ENCODE data around the gene CNFN.
"Not testable (repeated sequence)": the region's sequence is repeated elsewhere in the genome, so short reads cannot be mapped to it uniquely, and the experiment has no call there.

The CNFN gene

DNA sequence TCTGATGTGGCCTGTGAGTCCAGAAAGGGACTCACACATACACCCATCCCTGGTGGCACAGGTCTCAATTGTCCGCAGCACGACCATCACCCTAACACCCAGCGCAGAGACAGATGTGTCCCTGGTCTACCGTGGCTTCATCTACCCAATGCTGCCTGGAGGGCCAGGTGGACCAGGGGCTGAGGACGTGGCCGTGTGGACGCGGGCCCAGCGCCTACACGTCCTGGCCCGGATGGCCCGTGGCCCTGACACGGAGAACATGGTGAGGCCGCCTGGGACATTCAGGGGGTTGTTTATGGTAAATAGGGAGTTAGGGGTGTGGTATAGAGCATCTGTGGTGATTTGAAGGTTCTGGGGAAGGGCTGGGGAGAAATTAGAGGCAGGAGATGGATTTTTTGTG lies 41.9 kb downstream of the CNFN start:
- DNase-seq, result no peak

DNA sequence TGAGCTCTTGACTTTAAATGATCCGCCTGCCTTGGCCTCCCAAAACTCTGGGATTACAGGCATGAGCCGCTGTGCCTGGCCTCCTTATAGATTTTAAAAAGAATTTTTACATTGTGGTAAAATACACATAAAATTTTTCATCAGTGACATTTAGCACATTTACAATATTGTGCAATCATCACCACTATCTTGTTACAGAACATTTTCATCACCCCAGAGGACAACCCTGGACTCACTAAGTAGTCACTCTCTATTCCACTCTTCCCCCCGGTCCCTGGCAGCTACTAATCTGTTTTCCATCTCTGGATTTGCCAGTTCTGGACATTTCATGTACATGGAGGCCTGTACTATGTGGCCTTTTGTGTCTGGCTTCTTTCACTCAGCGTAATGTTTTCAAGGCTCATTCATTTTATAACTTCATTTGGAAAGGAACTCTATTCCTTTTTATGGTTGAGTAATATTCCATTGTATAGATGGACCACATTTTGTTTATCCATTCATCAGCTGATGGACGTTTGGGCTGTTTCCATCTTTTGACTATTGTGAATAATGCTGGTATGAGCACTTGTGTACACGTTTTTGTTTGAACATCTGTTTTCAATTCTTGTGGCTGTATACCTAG lies 44.8 kb downstream of the CNFN start:
- no peak for DNase-seq

DNA sequence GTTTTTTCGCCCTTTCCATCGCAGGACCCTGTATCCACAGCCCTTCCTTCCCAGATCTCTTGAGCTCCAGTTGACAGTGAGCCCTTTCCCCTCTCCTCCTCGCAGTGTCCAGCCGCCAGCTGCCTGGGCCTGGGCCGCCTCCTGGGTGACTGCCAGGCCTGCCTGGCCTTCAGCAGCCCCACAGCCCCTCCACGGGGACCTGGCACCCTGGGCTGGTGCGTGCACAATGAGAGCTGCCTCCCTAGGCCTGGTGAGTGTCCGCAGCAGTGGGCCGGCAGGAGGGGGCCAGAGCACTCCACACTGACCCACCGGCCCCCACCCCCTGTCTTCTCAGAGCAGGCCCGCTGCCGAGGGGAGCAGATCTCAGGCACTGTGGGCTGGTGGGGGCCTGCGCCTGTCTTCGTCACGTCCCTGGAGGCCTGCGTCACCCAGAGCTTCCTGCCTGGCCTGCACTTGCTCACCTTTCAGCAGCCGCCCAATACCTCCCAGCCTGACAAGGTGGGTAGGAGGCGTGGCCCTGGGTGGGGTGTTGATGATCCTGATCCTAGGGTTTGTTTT lies 45.7 kb downstream of the CNFN start:
- DNase-seq, result no peak

DNA sequence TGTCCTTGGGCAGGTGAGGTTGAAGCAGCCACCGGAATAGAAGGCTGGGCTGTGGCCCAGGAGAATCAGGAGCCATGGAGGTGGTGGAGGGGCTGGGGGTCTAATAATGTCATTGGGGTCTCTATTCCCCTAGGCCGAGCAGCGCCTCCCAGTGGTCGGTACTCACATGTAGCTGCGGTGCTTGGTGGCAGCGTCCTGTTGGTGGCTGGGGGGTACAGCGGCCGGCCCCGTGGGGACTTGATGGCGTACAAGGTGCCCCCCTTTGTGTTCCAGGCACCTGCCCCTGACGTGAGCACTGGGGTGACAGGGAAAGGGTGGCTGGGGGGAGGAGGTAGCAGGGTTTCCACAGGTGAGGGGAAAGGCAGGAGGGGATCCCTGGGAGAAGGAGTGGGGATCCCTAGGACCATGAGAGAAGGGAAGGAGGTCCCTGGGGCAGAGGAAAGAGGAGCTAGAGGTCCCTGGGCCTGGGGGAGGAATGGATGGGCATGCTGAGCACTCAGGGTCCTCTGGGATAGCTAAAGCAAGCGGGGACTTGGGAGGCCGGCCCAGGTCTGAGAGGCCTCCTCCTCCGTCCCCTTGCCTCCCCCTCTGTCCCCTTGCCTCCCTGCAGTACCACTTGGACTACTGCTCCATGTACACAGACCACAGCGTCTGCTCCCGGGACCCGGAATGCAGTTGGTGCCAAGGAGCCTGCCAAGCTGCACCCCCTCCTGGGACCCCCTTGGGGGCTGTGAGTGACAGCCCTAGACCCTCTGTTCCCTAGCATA lies 46.6 kb downstream of the CNFN start:
- no peak for DNase-seq

DNA sequence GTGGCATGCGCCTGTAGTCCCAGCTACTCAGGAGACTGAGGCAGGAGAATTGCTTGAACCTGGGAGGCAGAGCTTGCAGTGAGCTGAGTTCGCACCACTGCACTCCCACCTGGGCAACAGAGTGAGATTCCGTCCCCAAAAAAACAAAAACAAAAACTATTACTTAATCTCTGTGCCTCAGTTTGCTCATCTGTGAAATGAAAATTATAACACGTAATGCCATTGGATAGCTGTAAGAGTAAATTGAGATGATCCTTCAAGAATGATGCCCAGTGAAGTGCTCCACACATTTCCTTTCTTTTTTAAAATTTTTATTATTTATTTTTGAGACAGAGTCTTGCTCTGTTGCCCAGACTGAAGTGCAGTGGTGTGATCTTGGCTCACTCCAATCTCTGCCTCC lies 50.2 kb downstream of the CNFN start:
- not testable (repeated sequence) for DNase-seq

DNA sequence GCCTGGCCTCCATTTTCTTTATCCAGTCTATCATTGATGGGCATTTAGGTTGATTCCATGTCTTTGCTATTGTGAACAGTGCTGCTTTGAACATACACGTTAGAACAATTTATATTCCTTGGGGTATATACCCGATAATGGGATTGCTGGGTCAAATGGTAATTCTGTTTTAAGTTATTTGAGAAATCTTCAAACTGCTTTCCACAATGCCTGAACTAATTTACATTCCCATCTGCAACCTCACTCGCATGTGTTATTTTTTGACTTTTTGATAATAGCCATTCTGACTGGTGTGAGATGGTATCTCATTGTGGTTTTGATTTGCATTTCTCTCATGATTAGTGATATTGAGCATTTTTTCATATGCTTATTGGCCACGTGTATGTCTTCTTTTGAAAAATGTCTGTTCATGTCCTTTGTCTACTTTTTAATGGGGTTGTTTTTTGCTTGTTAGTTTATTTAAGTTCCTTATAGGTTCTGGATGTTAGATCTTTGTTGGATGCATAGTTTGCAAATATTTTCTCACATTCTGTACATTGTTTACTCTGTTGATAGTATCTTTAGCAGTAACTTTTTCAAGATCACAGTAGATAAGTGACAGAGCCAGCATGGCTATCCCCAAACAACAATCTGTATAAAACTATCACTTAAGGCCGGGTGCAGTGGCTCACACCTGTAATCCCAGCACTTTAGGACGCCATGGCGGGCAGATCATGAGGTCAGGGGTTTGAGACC lies 50.8 kb downstream of the CNFN start:
- DNase-seq, result not testable (repeated sequence)
